ENCODE data around the gene CCDC33.

DNA sequence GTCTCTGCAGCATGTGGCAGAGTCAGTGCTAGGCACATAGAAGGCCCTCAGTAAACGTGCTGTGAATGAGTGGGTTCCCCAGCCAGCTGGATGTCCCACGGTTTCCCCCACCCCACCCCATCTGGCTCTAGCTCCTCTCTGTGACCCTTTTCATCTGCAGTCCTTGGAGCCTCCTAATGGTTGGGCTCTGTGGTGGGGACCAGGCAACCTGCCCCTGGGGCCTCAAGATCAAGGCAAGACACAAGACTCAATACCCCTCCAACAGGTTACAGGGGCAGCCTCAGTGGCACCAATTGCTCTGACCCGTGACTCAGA lies 148.4 kb downstream of the CCDC33 start:
- TF ChIP-seq, protein P1, sequence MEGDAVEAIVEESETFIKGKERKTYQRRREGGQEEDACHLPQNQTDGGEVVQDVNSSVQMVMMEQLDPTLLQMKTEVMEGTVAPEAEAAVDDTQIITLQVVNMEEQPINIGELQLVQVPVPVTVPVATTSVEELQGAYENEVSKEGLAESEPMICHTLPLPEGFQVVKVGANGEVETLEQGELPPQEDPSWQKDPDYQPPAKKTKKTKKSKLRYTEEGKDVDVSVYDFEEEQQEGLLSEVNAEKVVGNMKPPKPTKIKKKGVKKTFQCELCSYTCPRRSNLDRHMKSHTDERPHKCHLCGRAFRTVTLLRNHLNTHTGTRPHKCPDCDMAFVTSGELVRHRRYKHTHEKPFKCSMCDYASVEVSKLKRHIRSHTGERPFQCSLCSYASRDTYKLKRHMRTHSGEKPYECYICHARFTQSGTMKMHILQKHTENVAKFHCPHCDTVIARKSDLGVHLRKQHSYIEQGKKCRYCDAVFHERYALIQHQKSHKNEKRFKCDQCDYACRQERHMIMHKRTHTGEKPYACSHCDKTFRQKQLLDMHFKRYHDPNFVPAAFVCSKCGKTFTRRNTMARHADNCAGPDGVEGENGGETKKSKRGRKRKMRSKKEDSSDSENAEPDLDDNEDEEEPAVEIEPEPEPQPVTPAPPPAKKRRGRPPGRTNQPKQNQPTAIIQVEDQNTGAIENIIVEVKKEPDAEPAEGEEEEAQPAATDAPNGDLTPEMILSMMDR (IDR thresholded peaks at IDR 0.05) = no peak
- TF ChIP-seq POLR2AphosphoS5 (IDR thresholded peaks at IDR 0.05; ENCODE audit: low read depth, low read length) = no peak
- TF ChIP-seq REST (IDR thresholded peaks at IDR 0.05; ENCODE audit: insufficient read depth in 1 of 2, low read depth in 2 of 2, low read length in 1 of 2) = no peak
- TF ChIP-seq TCF7L2 (IDR thresholded peaks at IDR 0.05; ENCODE audit: low read depth, low read length) = no peak

Data from Panc1 (cell line).